HG03457 (cell line): ENCODE measurements around the gene COL5A1.

ENCODE experiments used
- ATAC-seq: cut with Tn5 transposase; IDR thresholded peaks from one replicate; pipeline ENCODE4 v1.9.1; 2021; ENCODE audit warnings: moderate number of reproducible peaks; ENCODE audit not compliant: unreplicated experiment

Gene COL5A1

GRCh38 chr9:134886413-134886913 lies 244.9 kb downstream of the COL5A1 start:
- no peak for ATAC-seq

- no peak for ATAC-seq
Measured at GRCh38 chr9:134887219-134887618, 245.6 kb downstream of the COL5A1 start.

- no peak for ATAC-seq
Measured at GRCh38 chr9:134887686-134888602, 246.3 kb downstream of the COL5A1 start.

DNA sequence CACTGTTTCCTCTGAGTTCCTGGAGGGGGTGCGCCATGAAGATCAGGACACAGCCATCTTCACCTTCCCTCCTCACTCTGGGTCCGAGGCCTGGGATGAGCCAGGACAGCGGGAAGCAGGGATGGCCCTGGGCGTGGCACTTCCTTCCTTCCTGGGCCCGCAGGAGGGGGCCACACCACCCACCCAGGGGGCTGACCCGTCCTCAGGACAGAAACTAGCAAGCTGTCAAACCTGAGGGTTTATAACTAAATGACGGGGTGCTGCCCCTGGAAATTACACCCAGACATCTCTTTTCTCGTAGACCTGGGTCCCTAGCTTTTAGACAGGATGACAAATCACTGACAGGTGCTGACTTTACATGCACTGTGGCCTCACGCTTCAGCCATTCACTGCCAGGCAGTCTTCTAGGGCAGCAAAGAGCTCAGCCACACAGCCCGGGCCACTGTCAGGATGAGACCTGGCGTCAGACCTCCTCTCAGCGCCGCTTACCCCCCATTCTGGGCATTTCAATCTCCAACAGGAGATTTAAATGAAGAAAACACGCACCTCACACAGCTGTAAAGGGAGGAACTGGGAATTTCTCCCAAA lies 247.1 kb downstream of the COL5A1 start:
- no peak for ATAC-seq

DNA sequence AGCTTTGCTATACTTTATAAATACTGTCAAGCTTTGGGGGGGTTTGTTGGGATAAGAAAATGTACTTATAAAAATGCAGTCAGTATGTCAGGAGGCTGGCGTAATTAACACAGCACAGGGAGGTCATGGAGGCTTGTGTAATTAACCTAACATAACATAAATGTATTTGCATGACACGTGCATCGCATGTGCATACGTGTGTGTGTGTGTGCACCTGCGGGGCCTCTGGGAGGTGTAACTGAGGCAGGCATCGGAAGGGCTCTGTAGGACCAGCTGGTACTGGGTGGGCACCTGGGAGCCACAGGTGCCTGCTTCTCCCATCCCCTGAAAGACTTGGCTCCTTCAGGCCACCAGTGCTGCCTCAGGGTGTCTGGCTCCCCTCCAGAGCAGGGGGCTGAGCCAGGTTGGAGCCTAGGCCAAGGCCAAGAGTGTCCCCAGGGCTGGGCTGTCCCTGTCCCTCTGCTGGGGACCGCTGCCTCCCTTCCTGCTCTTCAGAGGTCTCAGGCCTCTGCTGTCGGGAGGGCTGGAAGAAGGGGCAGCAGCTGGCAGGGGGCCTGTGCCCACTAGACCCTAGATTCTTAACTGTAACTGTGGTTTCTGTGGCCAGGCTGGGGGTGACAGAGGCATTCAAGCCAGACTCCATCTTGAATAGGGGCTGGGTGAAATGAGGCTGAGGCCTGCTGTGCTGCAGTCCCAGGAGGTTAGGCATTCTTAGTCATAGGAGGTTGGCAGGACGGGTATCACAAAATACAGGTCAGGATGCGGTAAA lies 248.0 kb downstream of the COL5A1 start:
- no peak for ATAC-seq

DNA sequence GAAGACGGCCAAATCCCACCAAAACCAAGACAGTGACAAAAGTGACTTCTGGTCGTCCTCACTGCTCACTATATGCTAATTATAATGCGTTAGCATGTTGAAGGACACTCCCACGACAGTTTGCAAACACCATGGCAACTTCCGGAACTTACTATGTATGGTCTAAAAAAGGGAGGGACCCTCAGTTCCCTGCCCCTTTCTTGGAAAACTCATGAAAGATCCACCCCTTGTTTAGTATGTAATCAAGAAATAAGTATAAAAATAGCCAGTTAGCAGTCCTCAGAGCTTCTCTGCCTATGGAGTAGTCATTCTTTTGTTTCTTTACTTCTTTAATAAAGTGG lies 248.5 kb downstream of the COL5A1 start:
- ATAC-seq = no peak

DNA sequence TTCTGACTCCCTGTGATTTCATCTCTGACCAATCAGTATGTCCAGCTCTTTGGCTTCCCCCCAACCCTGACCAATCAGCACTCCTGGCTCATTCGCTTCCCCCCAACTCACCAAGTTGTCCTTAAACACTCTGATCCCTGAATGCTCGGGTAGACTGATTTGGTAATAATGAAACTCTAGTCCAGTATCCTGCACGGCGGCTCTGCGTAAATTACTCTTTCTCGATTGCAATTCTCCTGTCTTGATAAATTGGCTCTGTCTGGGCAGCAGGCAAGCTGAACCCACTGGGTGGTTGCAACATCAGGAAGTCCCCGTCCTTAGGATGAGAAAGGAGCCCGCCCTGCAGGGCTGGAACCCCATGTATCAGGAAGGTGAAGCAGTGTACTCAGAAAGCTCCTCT lies 249.4 kb downstream of the COL5A1 start:
- ATAC-seq = no peak

GRCh38 chr9:134891713-134892112 lies 250.1 kb downstream of the COL5A1 start:
- ATAC-seq = no peak

- no peak for ATAC-seq
Measured at GRCh38 chr9:134892221-134892620, 250.6 kb downstream of the COL5A1 start.

DNA sequence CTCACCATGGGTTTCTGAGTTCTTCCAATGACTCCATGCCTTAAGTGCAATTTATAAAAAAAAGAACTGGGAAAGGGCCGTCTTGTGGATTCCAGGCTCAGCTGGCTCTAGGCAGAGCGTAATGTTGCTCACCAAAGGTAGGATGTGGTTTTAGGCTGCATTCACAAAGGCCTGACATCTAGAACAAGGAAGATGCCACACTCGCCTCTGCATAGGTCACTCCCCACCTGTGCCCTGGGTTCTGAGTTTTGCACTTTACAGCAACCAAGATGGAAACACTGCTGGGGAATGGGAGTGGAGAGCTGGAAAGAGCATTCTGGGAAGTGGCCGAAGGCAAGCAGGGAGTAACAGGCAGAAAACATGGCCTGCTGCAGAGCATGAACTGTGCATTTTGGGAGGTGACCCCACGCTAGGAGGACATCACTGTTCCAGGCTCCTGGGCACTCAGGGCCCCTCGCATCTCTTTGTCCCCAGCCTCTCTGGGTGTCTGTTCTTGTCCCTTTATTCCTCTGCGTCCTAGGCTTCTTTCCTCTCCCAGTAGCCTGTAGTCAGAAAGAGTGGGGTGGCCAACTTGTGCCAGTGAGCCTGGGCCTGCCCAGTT lies 251.3 kb downstream of the COL5A1 start:
- ATAC-seq = no peak
